H1 (cell line): ENCODE data around the gene TMTC2. TPM values are rescaled to one million over a fixed set of nuclear protein-coding genes. Genes with fewer than 3 reads are reported as not detected.

Experiments
- HDAC2 ChIP-seq, 2 experiments: fragments of 300-600 bp in 1 of 2; sonication (generic) in 1 of 2; IDR thresholded peaks; 2 replicates each; pipeline ENCODE4 v1.6.1; 2011 to 2012; ENCODE audit warnings: low read depth in 2 of 2, low read length in 2 of 2, mild to moderate bottlenecking in 2 of 2, moderate library complexity in 2 of 2, borderline replicate concordance in 1 of 2, inconsistent platforms in 1 of 2
- TAF1 ChIP-seq: IDR thresholded peaks from 2 replicates; pipeline ENCODE4 v1.6.1; 2011; ENCODE audit warnings: mild to moderate bottlenecking, low read depth, low read length
- polyA plus RNA-seq, 7 experiments: library from polyadenylated mRNA; depleted of rRNA in 3 of 7; stranded (reverse) in 5 of 7; unstranded in 2 of 7; fragments of >200 nt in 5 of 7; fragments of 200-250 nt in 2 of 7; gene quantifications; 1 replicate in 5 of 7; 2 replicates in 1 of 7; 4 replicates in 1 of 7; pipeline versions ENCODE4 v1.2.1 to v1.2.3, GENCODE V29; 2011 to 2013; ENCODE audit warnings: missing spikeins in 2 of 7, mixed read lengths in 2 of 7
- total RNA-seq: library from RNA; stranded (reverse); fragmentation: NEBNext Ultra II Directional; extraction: Animal tissue kit (Norgen Biotek cat#: 25700); gene quantifications from 2 replicates; pipeline ENCODE4 v1.2.1, GENCODE V29; 2021
- TF ChIP-seq, protein P1 (sequence below): fragments of 300-600 bp; sonication (generic); IDR thresholded peaks from 2 replicates; pipeline ENCODE4 v1.7.1; 2012; ENCODE audit warnings: low read length, moderate library complexity, mild to moderate bottlenecking, inconsistent platforms; ENCODE audit not compliant: insufficient replicate concordance

TMTC2 gene
- total and polyA plus RNA-seq, 2 of the 8 experiments (the other 6 are each of a cell fraction or from before 2014, with no cell fraction given) = 2.3 to 3.9 TPM

DNA sequence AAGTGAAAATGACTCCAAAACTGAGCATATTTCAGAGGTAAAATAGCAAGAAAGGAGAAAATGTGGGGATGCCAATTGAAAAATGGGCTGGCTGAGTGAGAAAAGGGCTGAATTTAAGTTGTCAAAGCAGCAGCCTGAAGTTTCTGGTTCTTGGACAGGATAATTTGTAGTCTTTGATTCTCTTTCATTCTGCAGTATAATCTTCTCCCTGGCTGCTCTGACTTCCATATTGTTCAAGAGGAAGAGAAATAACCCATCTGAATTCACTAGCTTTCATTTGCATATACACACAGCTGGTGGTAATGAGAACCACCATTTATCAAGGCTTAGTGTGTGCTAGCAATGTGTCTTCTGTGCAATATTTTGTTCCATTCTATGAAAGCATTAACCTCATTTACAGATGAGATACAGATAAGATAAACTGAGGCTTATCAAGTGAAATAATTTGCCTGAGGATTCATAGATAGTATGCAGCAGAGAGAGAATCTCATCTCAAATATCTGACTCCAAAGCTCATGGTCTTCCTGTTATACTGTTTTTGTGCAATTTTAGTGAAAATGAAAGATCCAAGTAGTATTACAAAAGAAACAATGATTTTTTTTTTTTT is 184.2 kb downstream of the TMTC2 start (continued):
- TF ChIP-seq, protein P1, sequence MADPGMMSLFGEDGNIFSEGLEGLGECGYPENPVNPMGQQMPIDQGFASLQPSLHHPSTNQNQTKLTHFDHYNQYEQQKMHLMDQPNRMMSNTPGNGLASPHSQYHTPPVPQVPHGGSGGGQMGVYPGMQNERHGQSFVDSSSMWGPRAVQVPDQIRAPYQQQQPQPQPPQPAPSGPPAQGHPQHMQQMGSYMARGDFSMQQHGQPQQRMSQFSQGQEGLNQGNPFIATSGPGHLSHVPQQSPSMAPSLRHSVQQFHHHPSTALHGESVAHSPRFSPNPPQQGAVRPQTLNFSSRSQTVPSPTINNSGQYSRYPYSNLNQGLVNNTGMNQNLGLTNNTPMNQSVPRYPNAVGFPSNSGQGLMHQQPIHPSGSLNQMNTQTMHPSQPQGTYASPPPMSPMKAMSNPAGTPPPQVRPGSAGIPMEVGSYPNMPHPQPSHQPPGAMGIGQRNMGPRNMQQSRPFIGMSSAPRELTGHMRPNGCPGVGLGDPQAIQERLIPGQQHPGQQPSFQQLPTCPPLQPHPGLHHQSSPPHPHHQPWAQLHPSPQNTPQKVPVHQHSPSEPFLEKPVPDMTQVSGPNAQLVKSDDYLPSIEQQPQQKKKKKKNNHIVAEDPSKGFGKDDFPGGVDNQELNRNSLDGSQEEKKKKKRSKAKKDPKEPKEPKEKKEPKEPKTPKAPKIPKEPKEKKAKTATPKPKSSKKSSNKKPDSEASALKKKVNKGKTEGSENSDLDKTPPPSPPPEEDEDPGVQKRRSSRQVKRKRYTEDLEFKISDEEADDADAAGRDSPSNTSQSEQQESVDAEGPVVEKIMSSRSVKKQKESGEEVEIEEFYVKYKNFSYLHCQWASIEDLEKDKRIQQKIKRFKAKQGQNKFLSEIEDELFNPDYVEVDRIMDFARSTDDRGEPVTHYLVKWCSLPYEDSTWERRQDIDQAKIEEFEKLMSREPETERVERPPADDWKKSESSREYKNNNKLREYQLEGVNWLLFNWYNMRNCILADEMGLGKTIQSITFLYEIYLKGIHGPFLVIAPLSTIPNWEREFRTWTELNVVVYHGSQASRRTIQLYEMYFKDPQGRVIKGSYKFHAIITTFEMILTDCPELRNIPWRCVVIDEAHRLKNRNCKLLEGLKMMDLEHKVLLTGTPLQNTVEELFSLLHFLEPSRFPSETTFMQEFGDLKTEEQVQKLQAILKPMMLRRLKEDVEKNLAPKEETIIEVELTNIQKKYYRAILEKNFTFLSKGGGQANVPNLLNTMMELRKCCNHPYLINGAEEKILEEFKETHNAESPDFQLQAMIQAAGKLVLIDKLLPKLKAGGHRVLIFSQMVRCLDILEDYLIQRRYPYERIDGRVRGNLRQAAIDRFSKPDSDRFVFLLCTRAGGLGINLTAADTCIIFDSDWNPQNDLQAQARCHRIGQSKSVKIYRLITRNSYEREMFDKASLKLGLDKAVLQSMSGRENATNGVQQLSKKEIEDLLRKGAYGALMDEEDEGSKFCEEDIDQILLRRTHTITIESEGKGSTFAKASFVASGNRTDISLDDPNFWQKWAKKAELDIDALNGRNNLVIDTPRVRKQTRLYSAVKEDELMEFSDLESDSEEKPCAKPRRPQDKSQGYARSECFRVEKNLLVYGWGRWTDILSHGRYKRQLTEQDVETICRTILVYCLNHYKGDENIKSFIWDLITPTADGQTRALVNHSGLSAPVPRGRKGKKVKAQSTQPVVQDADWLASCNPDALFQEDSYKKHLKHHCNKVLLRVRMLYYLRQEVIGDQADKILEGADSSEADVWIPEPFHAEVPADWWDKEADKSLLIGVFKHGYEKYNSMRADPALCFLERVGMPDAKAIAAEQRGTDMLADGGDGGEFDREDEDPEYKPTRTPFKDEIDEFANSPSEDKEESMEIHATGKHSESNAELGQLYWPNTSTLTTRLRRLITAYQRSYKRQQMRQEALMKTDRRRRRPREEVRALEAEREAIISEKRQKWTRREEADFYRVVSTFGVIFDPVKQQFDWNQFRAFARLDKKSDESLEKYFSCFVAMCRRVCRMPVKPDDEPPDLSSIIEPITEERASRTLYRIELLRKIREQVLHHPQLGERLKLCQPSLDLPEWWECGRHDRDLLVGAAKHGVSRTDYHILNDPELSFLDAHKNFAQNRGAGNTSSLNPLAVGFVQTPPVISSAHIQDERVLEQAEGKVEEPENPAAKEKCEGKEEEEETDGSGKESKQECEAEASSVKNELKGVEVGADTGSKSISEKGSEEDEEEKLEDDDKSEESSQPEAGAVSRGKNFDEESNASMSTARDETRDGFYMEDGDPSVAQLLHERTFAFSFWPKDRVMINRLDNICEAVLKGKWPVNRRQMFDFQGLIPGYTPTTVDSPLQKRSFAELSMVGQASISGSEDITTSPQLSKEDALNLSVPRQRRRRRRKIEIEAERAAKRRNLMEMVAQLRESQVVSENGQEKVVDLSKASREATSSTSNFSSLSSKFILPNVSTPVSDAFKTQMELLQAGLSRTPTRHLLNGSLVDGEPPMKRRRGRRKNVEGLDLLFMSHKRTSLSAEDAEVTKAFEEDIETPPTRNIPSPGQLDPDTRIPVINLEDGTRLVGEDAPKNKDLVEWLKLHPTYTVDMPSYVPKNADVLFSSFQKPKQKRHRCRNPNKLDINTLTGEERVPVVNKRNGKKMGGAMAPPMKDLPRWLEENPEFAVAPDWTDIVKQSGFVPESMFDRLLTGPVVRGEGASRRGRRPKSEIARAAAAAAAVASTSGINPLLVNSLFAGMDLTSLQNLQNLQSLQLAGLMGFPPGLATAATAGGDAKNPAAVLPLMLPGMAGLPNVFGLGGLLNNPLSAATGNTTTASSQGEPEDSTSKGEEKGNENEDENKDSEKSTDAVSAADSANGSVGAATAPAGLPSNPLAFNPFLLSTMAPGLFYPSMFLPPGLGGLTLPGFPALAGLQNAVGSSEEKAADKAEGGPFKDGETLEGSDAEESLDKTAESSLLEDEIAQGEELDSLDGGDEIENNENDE = no peak
- TF ChIP-seq HDAC2 (IDR thresholded peaks at IDR 0.05; ENCODE audit: borderline replicate concordance in 1 of 2, low read depth in 2 of 2, low read length in 2 of 2) = no peak
- no peak for TF ChIP-seq TAF1
